Measurements from ENCODE around the gene ANGPTL8. TPM values are rescaled to one million over a fixed set of nuclear protein-coding genes. Genes with fewer than 3 reads are reported as not detected.

ANGPTL8 gene
- total RNA-seq, 1 experiment from 2014 or later = not detected

DNA sequence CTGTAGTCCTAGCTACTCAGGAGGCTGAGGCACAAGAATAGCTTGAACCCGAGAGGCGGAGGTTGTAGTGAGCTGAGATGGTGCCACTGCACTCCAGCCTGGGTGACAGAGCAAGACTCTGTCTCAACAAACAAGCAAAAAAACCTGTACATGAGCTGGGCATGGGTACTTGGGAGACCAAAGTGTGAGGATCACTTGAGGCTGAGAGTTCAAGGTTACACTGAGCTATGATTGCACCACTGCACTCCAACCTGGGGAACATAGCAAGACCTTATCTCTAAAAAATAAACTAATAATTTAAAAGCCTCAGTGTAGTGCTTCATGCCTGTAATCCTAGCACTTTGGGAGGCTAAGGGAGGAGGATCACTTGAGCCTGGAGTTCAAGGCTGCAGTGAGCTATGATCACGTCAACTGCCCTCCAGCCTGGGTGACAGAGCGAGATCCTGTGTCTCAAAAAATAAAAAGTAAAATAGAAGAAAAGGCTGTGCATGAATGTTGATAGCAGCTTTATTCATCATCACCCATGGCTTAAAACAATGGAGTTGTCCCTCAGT, 35.2 kb downstream of the ANGPTL8 start:
- POLR2A ChIA-PET (ENCODE audit: unreplicated experiment) = no interaction called here
- Histone ChIP-seq H3K4me2 (no peak overlapping the region), H3K4me1 (replicated peaks; ENCODE audit: insufficient read depth) (0 out of 2 replicates have a peak, but pooled peaks cover 6% of the 10 kb centered on the region), H3K27me3 (ENCODE audit: insufficient read depth, low read depth) (no peaks in the 10 kb centered on the region; the same call in 1 of the 2 replicates), H3K9me3 (ENCODE audit: insufficient read depth, low read depth) (no peaks in the 10 kb centered on the region), H4K20me1 (ENCODE audit: insufficient read depth) (no peaks in the 10 kb centered on the region), H3F3A (ENCODE audit: insufficient read depth, low read depth) (peaks cover 4% of the 10 kb centered on the region; the same call in 1 of the 2 replicates), H2AFZ (no peak overlapping the region), H3K4me3 (no peak overlapping the region), H3K36me3 (ENCODE audit: low read depth) (no peaks in the 10 kb centered on the region), H3K9me2 (ENCODE audit: insufficient read depth) (no peaks in the 10 kb centered on the region), H3K79me2 (ENCODE audit: low read depth) (no peaks in the 10 kb centered on the region), H3K27ac (no peak overlapping the region)
- TF ChIP-seq EZH2 (IDR thresholded peaks at IDR 0.05; ENCODE audit: low read depth) (no peak), CTCF (conservative IDR thresholded peaks at IDR 0.05) (no peak)
- CTCF ChIA-PET = interaction anchor here (0.6 kb wide), 1 partner anchor 76 kb away, joined by 7 read pairs; no protein-coding TSS in a partner anchor
- BruUV-seq (replicated peaks) = no TSS peak
- no peak for DNase-seq
- intact Hi-C loops (cut with micrococcal nuclease; ENCODE audit: unreplicated experiment) = no loop called here

GRCh38 chr19:11278670-11279069, 39.3 kb downstream of the ANGPTL8 start:
- Histone ChIP-seq H4K20me1 (ENCODE audit: insufficient read depth) (no peaks in the 10 kb centered on the region), H3K9me3 (ENCODE audit: insufficient read depth, low read depth) (no peaks in the 10 kb centered on the region), H3K27me3 (ENCODE audit: insufficient read depth, low read depth) (no peaks in the 10 kb centered on the region; the same call in 1 of the 2 replicates), H3K4me2 (no peak overlapping the region), H3K4me3 (no peak overlapping the region), H3K36me3 (ENCODE audit: low read depth) (no peaks in the 10 kb centered on the region), H3K79me2 (ENCODE audit: low read depth) (no peaks in the 10 kb centered on the region), H3K4me1 (replicated peaks; ENCODE audit: insufficient read depth) (no peaks in the 10 kb centered on the region), H3F3A (ENCODE audit: insufficient read depth, low read depth) (peaks cover 4% of the 10 kb centered on the region; the same call in 1 of the 2 replicates), H2AFZ (no peak overlapping the region), H3K9me2 (ENCODE audit: insufficient read depth) (no peaks in the 10 kb centered on the region), H3K27ac (no peak overlapping the region)
- no peak for DNase-seq
- CTCF ChIA-PET = interaction anchor here (0.6 kb wide), 2 partner anchors 36 to 139 kb away, joined by 3 read pairs; no protein-coding TSS in a partner anchor
- POLR2A ChIA-PET (ENCODE audit: unreplicated experiment) = no interaction called here
- BruUV-seq (replicated peaks) = no TSS peak
- no peak for TF ChIP-seq EZH2 (IDR thresholded peaks at IDR 0.05; ENCODE audit: low read depth)
- no peak for TF ChIP-seq CTCF (conservative IDR thresholded peaks at IDR 0.05)
- intact Hi-C loops (cut with micrococcal nuclease; ENCODE audit: unreplicated experiment) = no loop called here

DNA sequence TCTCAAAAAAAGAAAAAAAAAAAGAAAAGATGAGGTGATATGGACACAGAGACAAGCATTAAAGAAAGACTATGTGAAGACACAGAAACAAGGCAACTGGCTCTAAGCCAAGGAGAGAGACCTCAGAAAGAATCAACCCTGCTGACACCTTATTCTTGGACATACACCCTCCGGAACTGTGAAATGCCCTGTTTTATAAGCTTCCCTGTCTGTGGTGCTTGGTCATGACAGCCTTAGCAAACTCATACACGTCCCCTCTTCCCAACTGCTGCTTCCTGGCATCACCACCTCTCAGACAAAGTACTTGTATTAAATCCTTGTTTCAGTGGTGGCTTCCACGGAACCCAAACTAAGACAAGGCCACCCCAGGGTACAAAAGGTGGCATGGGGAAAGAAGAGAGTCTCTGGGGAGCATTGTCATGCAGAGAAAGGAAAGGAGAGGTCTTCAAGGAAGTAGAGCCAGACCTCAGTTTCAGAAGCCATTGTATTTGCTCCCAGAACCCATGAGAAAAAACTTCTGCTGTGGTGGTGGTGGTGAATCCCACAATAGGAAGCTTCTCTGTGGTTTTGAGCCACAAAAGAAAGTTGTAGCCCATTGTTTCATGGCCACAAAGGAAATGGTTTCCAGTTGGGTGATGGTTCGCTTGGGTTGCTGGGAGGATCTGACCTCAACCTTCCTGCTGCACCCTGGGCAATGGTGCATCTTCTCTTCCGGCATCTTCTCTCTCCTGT, 40.3 kb downstream of the ANGPTL8 start:
- Histone ChIP-seq H3K4me2 (no peak overlapping the region), H3K27ac (no peak overlapping the region), H3K36me3 (ENCODE audit: low read depth) (no peaks in the 10 kb centered on the region), H3F3A (ENCODE audit: insufficient read depth, low read depth) (peaks cover 4% of the 10 kb centered on the region; the same call in 1 of the 2 replicates), H3K9me2 (ENCODE audit: insufficient read depth) (no peaks in the 10 kb centered on the region), H3K27me3 (ENCODE audit: insufficient read depth, low read depth) (no peaks in the 10 kb centered on the region; the same call in 1 of the 2 replicates), H3K79me2 (ENCODE audit: low read depth) (no peaks in the 10 kb centered on the region), H2AFZ (0 out of 2 replicates have a peak overlapping the region, but pooled peaks have one; percentile 25), H3K9me3 (ENCODE audit: insufficient read depth, low read depth) (no peaks in the 10 kb centered on the region), H3K4me3 (no peak overlapping the region), H3K4me1 (replicated peaks; ENCODE audit: insufficient read depth) (no peaks in the 10 kb centered on the region), H4K20me1 (ENCODE audit: insufficient read depth) (no peaks in the 10 kb centered on the region)
- CTCF ChIA-PET = interaction anchor here (0.5 kb wide), 1 partner anchor 139 kb away, joined by 10 read pairs; the partner anchor contains the start of gene RGL3
- intact Hi-C loops (cut with micrococcal nuclease; ENCODE audit: unreplicated experiment) = no loop called here
- TF ChIP-seq CTCF (conservative IDR thresholded peaks at IDR 0.05) = no peak
- TF ChIP-seq EZH2 (IDR thresholded peaks at IDR 0.05; ENCODE audit: low read depth) = no peak
- no TSS peak for BruUV-seq (replicated peaks)
- no peak for DNase-seq
- POLR2A ChIA-PET (ENCODE audit: unreplicated experiment) = no interaction called here

Measured in PC-9 (cell line).